Measurements from ENCODE around the gene MAML2. TPM values are rescaled to one million over a fixed set of nuclear protein-coding genes. Genes with fewer than 3 reads are reported as not detected.

MAML2 gene
- total RNA-seq, 4 donors from 2014 or later = 34.3 to 58.8 (median 56.0) TPM

DNA sequence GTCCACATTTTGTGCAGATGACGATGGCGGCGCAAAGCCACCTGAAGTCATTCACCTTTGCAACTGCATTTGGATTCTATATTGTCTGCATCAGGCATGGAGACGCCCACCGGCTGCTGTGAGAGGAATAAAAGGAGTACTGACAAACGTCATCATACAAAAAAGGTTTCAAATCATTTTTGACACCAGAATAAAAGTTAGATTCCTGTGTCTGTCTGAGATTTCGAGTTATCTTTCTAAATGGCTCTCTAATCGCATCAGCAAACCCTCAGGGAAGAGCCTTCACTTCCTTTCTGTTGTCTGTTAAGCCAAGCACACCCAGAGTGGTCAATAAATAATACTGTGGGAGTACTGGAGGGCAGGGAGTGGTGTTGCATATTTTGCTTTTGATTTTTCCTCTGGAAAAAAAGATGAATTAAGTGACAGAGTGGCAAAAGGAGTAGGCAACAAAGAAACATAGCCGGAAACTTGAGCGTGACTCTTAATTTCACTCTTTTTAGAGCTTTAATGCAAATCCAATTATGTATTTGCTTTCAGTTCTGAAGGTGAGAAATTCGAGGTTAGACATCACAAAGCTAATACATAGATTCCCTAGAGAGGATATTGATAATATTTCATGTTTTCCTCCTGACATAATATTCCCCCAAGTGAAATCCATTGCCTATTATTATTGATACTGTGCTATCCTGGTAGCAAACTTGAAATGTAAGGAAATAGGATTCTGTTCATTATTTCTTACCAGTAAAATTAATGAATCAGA is 268.3 kb downstream of the MAML2 start:
- no peak for TF ChIP-seq CTCF (IDR thresholded peaks at IDR 0.05; ENCODE audit: low read depth)

DNA sequence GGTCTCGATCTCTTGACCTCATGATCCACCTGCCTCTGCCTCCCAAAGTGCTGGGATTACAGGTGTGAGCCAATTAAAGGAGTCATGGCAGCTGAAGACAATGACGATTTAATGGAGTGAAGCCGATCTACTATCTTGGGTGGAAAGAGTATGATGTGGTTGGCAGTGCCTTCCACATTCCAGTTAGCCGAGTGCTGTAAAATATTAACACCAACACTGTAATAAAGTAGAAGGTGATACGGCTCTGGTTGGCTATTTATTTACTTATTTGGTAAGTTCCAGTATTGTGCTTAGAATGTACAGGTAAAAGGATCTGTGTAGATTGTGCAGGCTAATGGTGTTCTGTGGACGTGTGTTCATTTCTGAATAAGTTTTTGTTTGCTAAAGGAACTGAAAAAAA is 269.5 kb downstream of the MAML2 start:
- no peak for TF ChIP-seq CTCF (IDR thresholded peaks at IDR 0.05; ENCODE audit: low read depth)

GRCh38 chr11:96072592-96072991 is 270.4 kb downstream of the MAML2 start:
- no peak for TF ChIP-seq CTCF (IDR thresholded peaks at IDR 0.05; ENCODE audit: low read depth)

GRCh38 chr11:96070453-96070852 is 272.5 kb downstream of the MAML2 start:
- no peak for TF ChIP-seq CTCF (IDR thresholded peaks at IDR 0.05; ENCODE audit: low read depth)

GRCh38 chr11:96067160-96067559 is 275.8 kb downstream of the MAML2 start:
- no peak for TF ChIP-seq CTCF (IDR thresholded peaks at IDR 0.05; ENCODE audit: low read depth)

DNA sequence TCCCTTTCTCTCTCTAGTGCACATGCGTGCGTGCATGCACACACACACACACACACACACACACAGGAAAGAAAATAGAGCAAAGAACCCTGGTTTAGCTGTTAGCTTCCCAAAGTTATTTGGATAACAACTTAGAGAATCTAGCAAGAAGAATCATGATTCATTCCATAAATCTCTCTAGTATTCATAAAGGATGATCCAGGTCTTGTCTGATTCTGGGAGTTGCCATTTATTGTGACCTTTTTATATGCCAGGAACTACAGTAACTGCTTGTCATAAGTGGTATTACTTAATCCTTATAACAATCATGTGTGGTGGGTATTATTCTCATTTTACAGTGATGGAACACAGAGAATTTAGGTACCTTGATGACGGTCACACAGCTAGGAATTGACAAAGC is 277.6 kb downstream of the MAML2 start:
- no peak for TF ChIP-seq CTCF (IDR thresholded peaks at IDR 0.05; ENCODE audit: low read depth)

DNA sequence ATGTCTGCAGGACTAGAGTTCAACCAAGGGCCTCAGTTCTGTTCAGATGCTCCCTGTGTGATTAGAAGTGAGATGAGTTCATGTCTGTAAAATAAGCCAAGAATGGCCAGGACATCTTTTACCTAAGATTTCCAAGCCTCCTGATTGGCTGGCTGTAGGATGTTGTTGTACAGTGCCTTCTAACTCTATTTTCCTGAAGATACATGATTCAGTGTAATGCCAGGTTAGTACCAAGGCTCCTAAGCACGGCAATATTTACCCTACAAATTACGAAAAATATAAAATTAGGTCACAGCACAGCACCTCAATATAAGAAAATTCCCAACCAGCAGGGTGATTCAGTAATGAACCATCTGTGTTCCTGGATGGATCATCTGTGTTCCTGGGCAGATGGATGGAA is 279.1 kb downstream of the MAML2 start:
- TF ChIP-seq CTCF (IDR thresholded peaks at IDR 0.05; ENCODE audit: low read depth) = no peak
